BJ (cell line): Measurements from ENCODE around the gene DNAJB12. TPM values are rescaled to one million over a fixed set of nuclear protein-coding genes. Genes with fewer than 3 reads are reported as not detected.
"Not testable (repeated sequence)": the region's sequence is repeated elsewhere in the genome, so short reads cannot be mapped to it uniquely, and the experiment has no call there.

ENCODE experiments used
- CTCF ChIA-PET: fragments of 350-600 bp; formaldehyde crosslinking; extraction: SDS; loops from one replicate; lab custom pipeline; 2021; ENCODE audit warnings: antibody characterized with exemption, inconsistent platforms; lab: Yijun Ruan, JAX
- POLR2A ChIA-PET: fragments of 300-600 bp; sonication (Branson Sonifier 250); formaldehyde crosslinking; extraction: SDS; loops from one replicate; lab custom pipeline; 2021; ENCODE audit warnings: antibody characterized with exemption; lab: Charles Lee
- DNase-seq: peaks from one replicate; pipeline ENCODE4 v3.0.0-alpha.2; 2011; ENCODE audit warnings: low read depth
- H3K27me3 ChIP-seq: 2 replicates; pipeline ENCODE4 v1.6.0; 2011; ENCODE audit warnings: low read length; ENCODE audit not compliant: control insufficient read depth, insufficient read depth
- H3K36me3 ChIP-seq: 2 replicates; pipeline ENCODE4 v1.5.1; 2011; ENCODE audit warnings: low read length; ENCODE audit not compliant: control insufficient read depth, insufficient read depth
- H3K4me3 ChIP-seq: 2 replicates; pipeline ENCODE4 v1.5.1; 2011; ENCODE audit warnings: low read depth, mild to moderate bottlenecking, control low read depth, low read length
- polyA plus RNA-seq: library from polyadenylated mRNA; depleted of rRNA; stranded (reverse); fragments of >200 nt; gene quantifications from 2 replicates; pipeline ENCODE4 v1.2.3, GENCODE V29; 2011
- TF ChIP-seq, protein P1 (sequence below): IDR thresholded peaks from 2 replicates; pipeline ENCODE4 v1.5.1; 2011; ENCODE audit warnings: low read depth, mild to moderate bottlenecking, control low read depth, inconsistent platforms, low read length, moderate library complexity; ENCODE audit not compliant: insufficient read depth

The DNAJB12 gene
- polyA plus RNA-seq, 1 experiment, result 38.8 TPM

DNA sequence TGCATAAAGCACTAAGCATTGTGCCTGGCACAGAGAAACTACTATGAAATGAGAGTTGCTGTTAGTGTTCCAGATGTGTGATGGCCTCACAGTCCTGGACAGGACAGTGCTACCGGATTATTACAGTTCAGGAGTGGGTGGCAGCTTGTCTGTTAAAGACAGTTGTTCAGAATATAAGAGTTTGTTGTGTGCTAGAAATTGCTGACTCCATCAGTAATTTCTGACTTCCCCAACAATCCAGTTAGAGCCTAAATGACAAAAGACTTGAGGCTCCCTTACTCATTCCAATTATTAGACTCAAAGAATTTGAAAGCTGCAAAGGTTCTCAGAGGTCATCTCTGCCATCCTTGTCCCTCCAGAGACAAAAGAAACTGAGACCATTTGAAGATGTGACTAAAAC is 34.3 kb upstream of the DNAJB12 start:
- no peak overlapping the region for H3K4me3 ChIP-seq
- DNase-seq, result no peak
- TF ChIP-seq, protein P1, sequence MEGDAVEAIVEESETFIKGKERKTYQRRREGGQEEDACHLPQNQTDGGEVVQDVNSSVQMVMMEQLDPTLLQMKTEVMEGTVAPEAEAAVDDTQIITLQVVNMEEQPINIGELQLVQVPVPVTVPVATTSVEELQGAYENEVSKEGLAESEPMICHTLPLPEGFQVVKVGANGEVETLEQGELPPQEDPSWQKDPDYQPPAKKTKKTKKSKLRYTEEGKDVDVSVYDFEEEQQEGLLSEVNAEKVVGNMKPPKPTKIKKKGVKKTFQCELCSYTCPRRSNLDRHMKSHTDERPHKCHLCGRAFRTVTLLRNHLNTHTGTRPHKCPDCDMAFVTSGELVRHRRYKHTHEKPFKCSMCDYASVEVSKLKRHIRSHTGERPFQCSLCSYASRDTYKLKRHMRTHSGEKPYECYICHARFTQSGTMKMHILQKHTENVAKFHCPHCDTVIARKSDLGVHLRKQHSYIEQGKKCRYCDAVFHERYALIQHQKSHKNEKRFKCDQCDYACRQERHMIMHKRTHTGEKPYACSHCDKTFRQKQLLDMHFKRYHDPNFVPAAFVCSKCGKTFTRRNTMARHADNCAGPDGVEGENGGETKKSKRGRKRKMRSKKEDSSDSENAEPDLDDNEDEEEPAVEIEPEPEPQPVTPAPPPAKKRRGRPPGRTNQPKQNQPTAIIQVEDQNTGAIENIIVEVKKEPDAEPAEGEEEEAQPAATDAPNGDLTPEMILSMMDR, result no peak
- CTCF ChIA-PET, result no interaction called here
- H3K36me3 ChIP-seq, result no peaks in the 10 kb centered on the region
- no peaks in the 10 kb centered on the region for H3K27me3 ChIP-seq
- POLR2A ChIA-PET, result no interaction called here

DNA sequence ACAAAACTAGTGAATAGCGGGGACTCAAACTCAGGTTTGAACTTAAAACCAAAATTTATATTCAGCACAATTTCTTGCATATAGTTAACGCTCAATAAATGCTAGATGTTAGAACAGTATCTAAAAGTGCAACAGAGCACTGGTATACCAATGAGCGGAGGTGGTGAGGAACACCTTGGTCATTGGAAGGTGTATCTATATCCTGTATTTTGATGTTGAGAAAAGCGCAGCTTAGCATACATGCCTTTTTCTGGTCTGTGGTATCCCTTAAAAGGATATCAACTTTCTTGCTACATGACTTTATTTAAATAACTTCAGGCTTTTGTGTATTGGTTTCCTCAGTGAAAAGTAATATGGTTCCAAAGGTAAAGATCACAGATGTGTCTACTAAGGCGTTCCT is 33.3 kb upstream of the DNAJB12 start:
- Histone ChIP-seq H3K27me3 (no peaks in the 10 kb centered on the region), H3K36me3 (no peaks in the 10 kb centered on the region), H3K4me3 (no peak overlapping the region)
- ChIA-PET CTCF (no interaction called here), POLR2A (no interaction called here)
- TF ChIP-seq, protein P1, result no peak
- no peak for DNase-seq

DNA sequence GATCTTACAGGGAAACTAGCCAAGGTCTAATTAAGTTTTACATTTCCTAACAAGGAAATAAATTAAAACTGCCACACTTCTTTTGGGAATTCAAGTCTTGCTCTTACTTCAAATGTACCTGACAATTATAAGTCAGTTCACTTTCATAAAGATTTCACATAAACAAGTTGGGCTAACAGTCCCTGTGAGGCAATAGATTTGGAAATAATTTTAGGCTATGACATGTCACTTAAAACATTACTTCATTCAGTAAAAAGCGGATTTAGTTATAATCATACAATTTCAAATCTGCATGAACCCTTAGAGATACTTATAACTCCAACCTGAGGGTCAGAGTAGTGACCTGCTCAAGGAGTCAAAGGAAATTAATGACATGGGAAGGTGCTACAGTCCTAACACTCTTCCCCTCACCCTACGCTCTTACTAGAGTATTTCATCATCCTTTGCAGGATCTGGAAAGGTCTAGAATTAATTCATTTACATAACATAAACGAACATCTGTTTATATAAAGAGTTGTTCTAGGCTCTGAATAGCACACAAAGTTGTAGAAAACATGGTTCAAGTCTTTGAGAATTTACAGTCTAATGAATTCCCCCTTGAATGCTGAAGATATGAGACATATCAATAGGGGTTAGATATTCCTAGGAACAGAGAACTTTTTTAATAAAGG is 32.3 kb upstream of the DNAJB12 start:
- Histone ChIP-seq H3K27me3 (no peaks in the 10 kb centered on the region), H3K36me3 (no peaks in the 10 kb centered on the region), H3K4me3 (no peak overlapping the region)
- ChIA-PET CTCF (interaction anchor here (0.6 kb wide), 1 partner anchor 85 kb away, joined by 3 read pairs; no protein-coding TSS in a partner anchor), POLR2A (no interaction called here)
- no peak for DNase-seq
- TF ChIP-seq, protein P1, result no peak

DNA sequence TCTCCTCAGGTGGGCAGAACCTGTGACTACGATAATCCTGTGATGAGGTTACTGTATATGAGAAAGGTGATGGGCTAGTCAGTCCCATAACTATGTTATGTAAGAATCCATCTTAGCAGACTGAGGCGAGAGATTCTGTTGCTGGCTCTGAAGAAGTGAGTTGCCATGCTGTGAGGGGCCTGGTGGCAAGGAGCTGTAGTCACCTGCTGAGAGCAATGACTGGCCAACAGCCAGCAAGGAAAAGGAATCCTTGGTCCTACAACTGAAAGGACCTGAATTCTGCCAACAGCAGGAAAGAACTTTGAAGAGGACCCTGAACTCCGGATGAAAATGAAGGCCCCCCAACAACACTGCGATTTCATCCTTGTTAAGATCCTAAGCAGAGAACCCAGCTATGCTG is 31.0 kb upstream of the DNAJB12 start:
- TF ChIP-seq, protein P1, result no peak
- ChIA-PET POLR2A (no interaction called here), CTCF (interaction anchor here (1.2 kb wide), 1 partner anchor 447 kb away, joined by 6 read pairs; no protein-coding TSS in a partner anchor)
- H3K36me3 ChIP-seq, result no peaks in the 10 kb centered on the region
- no peak for DNase-seq
- no peaks in the 10 kb centered on the region for H3K27me3 ChIP-seq
- H3K4me3 ChIP-seq, result no peak overlapping the region

DNA sequence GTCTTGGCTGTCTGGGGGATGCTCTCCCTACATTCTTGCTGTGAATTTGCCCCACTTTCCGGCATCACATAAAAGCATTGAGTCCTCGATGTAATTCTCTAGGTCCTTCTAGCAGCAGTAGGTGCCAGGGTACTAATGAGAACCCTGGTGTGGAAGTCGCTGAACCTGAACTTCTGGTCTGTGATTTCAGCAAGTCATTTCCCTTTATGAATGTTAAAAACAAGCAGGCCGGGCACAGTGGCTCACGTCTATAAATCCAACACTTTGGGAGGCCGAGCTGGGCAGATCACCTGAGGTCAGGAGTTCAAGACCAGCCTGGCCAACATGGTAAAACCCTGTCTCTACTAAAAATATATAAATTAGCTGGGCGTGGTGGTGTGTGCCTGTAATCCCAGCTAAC is 30.3 kb upstream of the DNAJB12 start:
- H3K27me3 ChIP-seq, POLR2A ChIA-PET, H3K36me3 ChIP-seq, DNase-seq, H3K4me3 ChIP-seq: not testable (repeated sequence)
- CTCF ChIA-PET, result interaction anchor here (1.0 kb wide), 1 partner anchor 41 kb away, joined by 3 read pairs; no protein-coding TSS in a partner anchor
